Stimulated activated CD4-positive, alpha-beta T cell treated with anti-CD3 and anti-CD28 coated beads, Interleukin-1b, Interleukin-23, amount 100 ng/mL, for 4 hours (primary cell): ENCODE results near the gene NEK4.
"Not testable (repeated sequence)": the region's sequence is repeated elsewhere in the genome, so short reads cannot be mapped to it uniquely, and the experiment has no call there.

Experiments used
- DNase-seq, 2 donors: peaks; one replicate each; pipeline ENCODE4 v3.0.0-alpha.2; 2020; ENCODE audit warnings: low read depth in 2 of 2

Gene NEK4

DNA sequence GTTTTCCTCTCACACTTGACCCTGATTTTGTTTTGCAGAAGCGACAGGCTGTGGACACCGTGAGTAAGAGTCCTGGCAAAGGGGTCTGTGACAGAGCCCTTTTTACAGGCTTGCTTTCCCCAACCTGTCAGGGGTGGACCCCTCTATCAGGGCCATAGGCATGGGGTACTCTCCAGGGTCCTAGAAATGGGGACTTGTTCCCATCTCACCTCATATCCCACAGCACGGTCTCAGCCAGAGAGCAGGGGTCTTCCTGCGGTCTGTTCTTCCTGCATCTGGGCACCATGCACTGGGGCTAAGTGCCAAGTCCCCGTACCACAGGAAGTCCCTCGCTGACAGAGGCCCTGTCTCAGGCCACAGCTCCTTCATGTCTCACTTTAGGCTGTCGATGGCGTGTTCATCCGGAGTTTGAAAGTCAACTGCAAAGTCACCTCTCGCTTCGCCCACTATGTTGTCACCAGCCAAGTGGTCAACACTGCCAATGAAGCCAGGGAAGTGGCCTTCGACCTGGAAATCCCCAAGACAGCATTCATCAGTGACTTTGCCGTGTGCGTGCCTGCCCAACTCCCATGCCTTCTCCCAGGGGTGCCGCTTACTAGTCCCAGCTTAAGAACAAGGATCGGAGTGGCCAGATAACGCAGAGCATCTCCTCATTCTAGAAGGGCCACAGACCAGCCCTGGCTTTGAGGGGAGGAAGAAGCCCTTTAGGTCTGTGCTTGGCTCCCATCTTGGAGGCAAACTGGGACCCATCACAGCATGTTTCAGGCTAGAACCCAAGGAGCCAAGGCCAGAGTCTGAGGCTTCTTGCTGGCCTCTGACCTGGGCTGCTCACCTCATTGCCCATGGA, 7.4 kb upstream of the NEK4 start:
- no peak for DNase-seq

DNA sequence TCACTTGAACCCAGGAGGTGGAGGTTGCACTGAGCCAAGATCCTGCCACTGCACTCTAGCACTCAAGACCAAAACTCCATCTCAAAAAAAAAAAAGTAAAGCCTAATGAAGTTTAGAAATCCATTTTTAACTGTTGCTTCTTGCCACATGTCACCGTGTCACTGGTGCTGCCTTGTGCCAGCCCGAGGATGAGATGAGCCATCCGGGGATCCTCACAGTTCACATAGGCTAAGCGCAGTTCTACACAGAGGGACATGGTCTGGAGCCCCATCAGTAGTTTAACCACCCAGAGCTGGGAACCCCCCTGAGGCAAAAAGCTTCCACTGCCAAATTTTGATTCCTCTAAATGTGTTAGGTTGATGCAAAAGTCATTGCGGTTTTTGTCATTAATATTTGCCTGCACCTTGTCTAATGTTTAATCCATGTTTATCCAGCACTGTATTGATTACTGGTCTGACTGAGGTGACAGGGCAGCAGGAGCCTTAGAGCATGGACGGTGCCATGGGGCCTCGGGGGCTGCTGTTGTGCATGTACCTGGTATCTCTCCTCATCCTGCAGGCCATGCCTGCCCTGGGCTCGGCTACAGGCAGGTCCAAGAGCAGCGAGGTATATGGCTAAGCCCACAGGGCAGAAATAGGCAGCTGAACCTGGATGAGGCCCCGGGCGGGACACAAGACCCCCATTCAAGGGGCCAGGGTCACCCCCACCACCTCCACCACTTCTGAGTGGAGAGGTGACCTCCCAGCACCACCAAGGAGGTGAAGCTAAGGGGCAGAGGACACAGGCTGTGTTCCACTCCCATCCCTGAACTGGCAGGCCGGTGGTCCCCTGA, 6.6 kb upstream of the NEK4 start, which contains the start of gene ITIH1:
TSS of gene ITIH1 (plus strand) at position 473 of the 832 bp plus-strand sequence. CDS start at position 490, 17 bp downstream.
- DNase-seq: no peak

DNA sequence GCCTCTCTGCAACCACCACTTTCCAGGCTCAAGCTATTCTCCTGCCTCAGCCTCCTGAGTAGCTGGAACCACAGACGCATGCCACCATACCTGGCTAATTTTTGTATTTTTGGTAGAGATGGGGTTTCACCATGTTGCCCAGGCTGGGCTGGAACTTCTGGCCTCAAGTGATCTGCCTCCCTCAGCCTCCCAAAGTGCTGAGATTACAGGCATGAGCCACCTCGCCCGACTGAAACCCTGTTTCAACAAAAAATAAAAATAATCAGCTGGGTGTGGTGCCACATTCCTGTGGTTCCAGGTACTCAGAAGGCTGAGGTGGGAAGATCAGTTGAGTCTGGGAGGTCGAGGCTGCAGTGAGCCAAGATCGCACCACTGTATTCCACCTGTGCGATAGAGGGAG, 5.7 kb upstream of the NEK4 start:
- not testable (repeated sequence) for DNase-seq

DNA sequence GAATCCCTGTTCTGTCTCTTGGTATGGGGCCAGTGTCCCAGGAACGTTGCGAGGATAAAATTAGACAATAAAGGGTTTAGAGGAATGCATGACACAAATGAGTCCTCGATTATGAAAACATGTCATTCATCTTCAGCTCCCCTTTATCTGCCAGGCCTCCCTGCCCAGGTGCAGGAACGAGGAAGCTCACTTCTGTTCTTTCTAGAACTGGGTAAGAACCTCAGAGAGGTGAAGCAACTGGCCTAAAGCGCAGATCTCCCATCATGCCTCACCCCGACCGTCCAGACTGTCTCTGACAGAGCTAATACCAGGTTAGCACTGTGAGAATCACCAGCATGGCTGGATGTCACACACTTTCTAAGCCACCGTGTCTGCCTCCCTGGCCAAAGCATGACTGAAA, 5.1 kb upstream of the NEK4 start:
- DNase-seq: no peak

DNA sequence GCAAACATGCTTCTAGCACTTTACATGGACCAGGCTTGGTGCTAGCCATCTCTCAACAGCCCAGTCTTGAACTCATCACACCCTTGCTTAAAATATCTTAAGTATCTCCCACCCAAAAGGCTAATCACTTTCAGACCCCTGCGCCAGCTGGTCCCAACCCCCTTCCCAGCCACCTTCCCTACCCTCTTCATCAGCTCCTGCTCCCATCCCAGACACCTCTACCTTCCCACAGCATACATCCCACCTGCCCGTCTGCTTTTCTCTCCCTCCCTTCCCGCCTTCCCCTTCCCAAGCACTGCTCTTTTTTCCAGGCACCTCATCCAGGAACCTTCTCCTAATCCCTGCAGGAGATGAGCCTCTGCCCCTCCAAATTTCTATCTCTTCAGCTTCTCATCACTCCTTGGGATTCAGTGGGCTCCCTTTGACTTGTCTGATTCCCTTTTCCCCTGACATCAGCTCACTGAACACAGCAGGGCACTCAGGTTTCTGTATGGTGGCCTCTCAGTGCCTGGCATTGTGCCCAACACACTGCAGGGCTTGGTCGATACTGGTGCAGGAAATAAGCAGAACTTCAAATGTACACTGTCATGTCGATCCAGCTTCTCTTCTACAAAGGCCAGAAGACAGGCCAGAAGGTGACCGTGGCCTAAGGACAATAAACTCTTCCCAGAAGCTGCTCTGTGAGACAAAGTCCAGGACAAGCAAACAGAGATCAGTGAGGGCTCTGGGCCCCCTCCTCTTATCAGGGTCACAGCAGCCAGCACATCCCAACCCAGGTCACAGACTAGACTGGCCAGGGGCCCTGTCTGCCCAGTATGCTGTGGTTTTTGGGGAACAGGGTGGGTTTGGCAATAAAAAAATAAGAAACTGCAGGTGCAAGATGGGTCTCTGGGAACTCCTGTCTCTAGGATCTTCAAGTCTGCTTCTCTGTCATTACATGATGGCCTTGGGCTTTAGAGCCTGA, 4.4 kb upstream of the NEK4 start:
- no peak for DNase-seq

DNA sequence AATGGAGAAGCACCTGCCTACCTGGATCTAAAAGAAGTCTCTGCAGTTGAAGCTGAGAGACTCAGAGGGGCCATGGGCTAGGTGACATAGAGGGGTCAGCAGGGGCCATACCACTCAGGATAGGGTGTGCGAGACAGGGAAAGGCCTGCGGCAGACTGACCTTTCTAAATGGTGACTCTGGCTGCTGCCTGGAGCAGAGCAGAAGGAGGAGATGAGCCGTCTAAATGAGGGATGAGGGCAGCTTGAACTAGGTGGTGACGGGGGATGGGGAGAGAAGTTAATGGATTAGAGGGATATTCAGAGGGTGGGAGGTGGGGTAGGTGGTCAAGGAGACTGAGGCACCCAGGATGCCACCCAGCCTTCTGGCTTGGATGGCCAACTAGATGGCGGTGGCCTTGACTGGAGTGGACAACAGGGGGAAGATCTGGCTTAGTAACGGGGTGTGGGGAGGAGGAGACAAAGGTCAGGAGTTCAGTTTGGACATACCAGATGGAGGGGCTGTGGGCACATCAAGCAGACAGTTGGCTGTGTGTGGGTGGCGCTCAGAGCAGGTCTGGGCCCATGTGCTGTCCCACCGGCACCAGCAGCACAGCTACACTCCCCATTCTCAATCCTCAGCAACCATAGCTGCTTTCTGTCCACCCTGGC, 3.5 kb upstream of the NEK4 start:
- no peak for DNase-seq

DNA sequence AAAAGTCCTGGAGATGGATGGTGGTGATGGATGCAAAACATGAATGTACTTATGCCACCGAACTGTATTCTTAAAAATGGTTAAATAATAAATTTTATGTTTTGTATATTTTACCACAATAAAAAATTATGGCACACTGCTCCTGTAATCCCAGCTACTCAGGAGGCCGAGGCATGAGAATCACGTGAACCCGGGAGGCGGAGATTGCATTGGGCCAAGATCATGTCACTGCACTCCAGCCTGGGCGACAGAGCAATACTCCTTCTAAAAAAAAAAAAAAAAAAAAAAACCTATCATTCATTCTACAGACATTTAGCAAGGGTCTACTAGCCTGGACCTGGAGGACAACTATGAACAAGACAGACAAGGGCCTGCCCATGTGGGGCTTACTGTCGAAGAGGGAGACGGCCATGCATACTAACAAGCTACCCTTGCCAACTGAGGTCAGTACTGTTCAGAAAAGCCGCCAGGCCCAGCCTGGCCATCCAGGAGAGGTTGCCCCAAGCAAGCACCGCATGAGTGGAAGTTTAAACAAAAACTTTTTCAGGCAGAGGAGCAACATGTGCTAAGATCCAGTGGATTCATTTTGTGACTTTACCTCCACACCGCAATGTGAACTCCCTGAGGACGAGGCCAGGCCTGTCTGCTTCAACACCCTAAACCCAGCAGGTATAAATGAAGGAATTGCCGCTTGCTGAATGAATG, 2.8 kb upstream of the NEK4 start:
- no peak for DNase-seq

DNA sequence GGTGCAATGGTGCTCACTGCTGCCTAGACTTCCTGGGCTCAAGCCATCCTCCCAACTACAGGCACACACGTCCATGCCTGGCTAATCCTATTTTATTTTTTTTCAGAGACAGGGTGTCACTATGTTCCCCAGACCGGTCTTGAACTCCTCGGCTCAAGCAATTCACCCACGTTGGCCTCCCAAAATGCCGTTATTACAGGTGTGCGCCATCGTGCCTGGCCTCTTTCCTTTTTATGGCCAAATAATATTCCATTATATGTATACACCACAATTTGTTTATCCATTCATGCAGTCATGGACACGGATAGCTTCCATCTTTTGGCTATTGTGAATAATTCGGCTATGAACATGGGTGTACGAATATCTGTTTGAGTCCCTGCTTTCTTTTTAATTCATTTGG, 962 bp upstream of the NEK4 start:
- DNase-seq: no peak

DNA sequence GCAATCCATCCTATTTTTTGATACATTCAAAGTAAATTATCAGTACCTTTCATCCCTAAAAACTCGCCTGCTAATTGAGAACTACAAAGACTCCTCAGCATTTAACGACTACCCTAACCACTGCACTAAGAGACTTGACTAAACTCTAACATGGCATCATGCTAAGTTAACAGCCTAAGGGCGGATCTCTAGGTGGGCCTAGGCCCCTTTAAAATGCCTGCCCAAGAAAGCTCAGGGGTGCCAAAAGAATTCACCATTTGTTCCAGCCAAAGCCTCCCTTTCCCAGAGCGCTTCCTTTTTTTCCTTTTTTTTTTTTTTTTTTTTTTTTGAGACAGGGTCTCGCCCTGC, 568 bp upstream of the NEK4 start:
- DNase-seq: no peak

DNA sequence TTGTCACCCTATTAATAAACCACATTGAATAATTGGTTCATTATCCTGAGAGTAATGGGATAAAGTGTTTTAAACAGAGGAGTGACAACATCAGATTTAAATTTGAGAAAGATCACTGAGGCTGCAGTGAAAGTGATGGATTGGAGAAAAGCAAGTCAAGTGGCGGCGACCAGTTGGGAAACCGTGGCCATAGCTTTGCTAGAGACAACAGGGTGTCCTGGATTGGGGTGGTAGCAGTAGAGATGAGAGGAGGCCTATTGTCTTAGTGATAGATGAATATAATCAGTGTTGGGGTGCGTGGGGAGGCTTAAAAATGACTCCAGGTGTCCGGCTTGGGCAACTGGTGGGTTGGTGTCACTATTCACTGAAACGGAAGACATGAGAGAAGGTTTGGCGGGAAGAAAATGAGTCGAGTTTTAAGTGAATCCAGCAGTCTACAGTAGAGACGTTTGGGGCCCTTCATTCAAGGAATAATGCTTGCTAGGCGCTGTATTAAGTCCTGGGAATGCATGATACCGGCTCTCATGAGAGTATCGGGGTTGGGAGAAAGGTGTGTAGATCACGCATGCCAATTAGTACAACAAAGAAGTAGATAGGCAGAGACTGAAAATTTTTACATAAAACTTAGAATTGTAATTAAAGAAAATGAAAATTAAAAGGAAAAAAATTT, 819 bp downstream of the NEK4 start:
- no peak for DNase-seq

DNA sequence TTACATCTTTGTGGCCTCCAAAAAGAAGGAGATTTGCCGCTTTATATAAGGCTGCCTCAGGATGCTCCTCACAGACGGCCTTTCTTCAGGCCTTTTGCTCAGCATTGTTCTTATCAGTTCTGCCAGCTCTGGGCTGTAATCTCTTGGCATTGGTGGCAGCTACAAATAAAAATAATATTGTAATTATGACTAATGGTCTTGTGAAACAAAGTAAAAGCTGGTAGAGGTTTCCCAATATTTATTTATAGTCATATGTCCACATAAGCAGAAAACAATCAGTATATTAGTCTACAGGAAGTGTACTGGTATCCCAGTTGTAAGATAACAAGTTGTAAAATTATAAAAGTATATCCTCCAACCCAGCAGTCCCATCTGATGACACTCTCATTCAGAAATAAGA, 7.3 kb downstream of the NEK4 start:
- no peak for DNase-seq

DNA sequence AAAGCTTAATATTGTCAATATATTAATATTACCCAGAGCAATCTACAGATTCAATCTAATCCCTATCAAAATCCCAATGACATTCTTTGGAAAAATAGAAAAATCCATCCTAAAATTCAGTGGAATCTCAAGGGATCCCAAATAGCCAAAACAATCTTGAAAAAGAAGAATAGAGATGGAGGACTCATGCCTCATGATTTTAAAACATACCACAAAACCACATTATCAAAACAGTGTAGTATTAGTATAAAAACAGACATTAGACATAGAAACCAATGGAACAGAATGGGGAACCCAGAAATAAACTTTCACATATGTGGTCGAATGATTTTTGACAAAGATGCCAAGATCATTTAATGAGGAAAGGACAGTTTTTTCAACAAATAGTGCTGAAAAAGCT, 14.6 kb downstream of the NEK4 start:
- DNase-seq: no peak

DNA sequence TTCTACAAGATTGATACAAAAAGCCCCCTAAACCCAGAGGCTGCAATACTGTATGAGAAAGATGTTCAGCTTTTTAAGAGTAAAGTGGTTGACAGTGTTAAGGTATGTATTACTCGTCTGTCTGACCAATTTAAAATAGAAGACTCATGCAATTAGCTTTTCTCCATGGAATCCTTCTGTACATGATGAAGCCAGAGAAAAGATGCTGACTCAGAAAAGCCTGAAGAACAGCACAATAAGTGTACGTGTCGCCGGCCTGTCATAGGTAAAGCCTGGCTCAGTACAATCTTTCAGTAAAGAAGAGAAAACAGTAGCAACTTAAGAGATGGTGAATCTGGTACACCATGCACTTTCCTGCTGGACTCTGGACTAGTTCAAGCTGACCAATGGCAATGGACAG, 16.4 kb downstream of the NEK4 start:
- no peak for DNase-seq

DNA sequence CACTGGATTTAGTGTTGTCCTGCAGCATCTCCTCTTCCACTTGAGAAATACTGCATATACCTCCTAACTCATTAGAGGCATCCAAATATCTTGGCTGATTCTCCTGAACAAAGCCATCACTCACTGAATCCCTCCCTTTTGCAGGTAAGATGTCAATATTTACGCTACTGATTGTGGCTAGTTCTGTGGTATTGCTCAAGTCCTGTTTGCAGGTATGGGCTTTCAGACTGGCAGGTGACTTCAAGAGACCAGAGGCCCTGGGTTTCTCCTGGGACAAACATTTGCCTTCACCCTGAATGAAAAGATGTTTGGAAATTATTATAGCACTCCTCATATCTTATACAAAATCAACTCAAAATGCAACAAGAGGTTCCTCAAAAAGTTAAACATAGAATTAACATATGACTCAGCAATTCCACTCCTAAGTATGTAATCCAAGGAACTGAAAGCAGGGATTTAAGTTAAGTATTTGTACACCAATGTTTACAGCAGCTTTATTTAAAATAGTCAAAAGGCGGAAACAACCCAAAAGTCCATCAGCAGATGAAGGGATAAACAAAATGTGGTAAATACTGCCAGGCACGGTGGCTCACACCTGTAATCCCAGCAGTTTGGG, 18.6 kb downstream of the NEK4 start:
- no peak for DNase-seq

DNA sequence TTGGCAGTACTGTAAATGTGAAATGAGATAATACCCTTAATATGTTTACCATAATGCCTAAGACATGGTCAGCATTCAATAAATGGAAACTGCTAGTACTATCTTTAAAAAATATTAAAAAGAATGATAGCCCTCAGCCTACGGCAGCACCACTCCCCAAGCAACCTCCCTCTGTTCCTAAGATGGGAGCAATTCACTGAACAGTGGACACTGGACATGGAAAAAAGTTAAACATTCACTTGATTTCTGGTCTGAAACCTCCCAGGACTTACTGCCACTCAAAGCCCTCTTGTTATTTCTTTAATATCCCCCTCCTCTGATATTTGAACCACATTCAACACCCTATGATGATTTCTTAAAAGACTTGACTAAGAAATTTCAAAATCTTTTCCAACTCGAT, 27.0 kb downstream of the NEK4 start:
- DNase-seq: no peak

DNA sequence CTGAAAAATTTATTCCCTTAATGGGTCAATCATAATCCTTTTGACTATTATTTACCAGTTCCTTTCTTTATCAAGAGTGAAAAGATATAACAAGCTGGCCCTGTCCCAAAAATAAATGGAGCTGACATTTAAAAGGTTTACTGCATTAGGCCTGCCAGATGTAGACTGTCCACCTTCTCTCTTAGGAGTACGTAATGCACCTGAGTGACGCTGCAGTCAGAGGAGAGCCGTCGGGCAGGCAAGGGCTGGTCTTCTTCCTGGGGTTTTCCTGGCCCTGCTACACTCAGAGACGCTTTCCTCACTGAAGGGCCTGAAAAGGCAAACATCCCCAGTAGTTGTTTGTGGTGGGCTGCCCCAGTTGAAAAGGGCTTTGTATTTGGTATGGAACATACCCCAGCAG, 27.6 kb downstream of the NEK4 start:
- no peak for DNase-seq

DNA sequence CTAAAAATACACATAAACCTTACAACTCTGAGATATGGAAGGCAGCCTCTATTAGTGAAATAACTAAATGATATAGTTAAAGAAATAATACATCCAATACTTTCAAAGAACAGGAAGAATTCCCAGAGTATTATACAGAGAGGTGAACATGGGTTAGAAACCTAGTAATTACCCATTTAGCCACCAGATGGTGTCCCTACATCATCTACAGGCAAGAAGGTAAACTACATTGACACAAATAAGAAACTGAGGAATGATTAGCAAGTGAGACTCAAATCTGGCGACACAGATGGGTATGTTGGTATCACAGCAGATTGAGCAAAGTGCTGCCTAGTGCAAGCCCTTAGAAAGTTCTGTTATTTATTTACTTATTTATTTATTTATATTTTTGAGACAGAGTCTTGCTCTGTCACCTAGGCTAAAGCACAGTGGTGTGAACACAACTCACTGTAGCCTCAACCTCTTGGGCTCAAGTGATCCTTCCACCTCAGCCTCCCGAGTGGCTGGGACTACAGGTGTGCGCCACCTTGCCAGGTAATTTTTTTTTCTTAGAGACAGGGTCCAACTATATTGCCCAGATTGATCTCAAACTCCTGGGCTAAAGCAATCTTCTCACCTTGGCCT, 28.2 kb downstream of the NEK4 start:
- DNase-seq: peak in 1 of 2 donors; percentile 0

DNA sequence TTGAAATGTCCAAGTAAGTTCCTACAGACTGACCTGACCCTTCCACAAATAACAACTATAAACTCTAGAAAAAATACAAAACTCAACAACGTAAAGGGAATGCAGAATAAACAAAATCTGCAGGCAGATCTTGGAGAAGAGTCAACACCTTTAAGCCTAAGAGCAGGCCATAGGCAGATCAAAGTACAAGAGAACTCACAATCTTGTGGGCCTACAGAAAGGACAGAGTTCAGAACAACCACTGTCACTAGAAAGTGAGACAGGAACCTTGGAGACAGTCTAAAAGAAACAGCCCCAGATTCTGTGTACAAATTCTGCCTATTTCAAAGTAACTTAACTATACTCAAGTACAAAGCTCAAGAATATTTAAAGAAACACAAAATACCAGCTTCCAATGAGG, 31.0 kb downstream of the NEK4 start:
- DNase-seq: no peak

DNA sequence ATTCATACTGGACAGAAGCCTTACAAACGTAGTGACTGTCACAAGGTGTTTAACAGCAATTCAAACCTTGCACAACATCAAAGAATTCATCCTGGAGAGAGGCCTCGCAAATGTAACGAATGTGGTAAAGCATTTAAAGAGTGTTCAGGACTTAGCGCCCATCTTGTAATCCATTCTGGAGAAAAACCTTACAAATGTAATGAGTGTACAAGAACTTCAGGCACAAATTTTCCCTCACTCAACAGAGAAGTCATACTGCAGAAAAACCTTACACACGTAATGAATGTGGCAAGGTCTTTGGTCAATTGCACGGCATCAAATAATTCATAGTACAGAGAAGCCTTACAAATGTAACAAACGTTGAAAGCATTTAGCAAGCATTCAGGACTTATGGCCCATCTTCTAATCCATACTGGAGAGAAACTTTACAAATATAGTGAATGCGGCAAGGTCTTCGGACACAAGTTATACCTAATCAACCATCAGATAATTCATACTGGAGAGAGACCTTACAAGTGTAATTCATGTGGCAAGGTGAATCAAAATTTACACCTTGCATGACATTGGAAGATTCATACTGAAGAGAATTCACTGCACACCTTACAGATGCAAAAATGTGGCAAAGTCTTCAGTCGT, 37.4 kb downstream of the NEK4 start:
- DNase-seq: no peak
